ENCODE results near the gene SPEM3. TPM values are rescaled to one million over a fixed set of nuclear protein-coding genes. Genes with fewer than 3 reads are reported as not detected.

Gene SPEM3
- total RNA-seq, 3 donors from 2014 or later (not counting 1 experiment from before 2014, with no cell fraction given): not detected

DNA sequence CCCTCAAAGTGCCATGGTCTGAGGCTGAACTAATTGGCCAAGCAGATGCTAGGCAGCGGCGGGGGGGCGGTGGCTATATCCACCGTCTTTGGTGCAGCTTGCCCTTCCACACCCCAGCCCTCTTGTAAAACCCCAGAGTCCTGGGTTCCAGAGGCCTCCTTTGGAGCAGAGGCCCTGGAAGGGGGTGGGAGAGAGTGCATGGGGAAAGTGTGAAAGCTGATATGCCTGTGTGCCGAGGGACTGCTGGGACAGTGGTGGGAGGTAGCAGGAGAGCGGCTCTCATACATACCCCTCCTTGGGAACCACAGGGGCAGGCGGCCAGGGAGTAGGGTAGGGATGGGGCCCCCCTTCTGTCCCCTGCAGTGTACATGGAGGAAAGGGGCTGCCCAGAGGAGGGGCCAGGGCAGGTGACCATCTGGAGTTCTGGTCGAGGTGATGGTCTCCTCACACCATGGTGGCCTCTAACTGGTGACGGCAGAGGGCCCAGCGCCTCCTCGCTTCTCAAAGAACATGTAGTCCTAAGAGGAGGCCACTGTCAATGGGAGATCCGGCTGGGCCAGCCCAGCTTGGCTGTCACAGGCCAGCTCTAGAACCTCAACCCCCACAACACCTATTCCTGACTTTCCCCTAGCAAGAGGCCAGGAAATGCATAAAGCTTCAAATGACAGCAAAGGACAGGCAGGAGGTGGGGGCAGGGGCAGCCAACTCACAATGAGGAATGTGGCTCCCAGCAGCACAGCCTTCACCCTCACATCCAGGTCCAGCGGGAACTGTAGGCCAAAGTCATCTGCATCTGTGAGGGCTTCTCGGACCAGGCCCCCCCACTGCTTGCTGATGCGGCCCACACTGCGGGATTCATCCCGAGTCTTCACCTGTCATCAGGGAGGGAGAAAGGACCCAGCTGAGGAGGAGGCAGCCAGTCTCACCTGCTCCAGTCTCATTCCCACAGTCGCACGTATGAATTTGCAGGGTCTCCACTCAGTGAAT is 38.4 kb upstream of the SPEM3 start:
- TF ChIP-seq, protein P1, sequence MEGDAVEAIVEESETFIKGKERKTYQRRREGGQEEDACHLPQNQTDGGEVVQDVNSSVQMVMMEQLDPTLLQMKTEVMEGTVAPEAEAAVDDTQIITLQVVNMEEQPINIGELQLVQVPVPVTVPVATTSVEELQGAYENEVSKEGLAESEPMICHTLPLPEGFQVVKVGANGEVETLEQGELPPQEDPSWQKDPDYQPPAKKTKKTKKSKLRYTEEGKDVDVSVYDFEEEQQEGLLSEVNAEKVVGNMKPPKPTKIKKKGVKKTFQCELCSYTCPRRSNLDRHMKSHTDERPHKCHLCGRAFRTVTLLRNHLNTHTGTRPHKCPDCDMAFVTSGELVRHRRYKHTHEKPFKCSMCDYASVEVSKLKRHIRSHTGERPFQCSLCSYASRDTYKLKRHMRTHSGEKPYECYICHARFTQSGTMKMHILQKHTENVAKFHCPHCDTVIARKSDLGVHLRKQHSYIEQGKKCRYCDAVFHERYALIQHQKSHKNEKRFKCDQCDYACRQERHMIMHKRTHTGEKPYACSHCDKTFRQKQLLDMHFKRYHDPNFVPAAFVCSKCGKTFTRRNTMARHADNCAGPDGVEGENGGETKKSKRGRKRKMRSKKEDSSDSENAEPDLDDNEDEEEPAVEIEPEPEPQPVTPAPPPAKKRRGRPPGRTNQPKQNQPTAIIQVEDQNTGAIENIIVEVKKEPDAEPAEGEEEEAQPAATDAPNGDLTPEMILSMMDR (IDR thresholded peaks at IDR 0.05): no peak
- no peaks in the 10 kb centered on the region for H3K9me3 Mint-ChIP-seq
- WGBS (ENCODE audit: insufficient coverage): 98% methylated on average over 18 of the region's 19 CpGs
- Histone ChIP-seq H3K4me1 (ENCODE audit: control insufficient read depth, insufficient read depth, low read length) (peaks cover 17% of the 10 kb centered on the region), H3K27ac (ENCODE audit: low read length) (no peak overlapping the region), H3K36me3 (ENCODE audit: control insufficient read depth, insufficient read depth, low read length) (peaks cover 45% of the 10 kb centered on the region), H3K27me3 (ENCODE audit: control insufficient read depth, insufficient read depth, low read length) (no peaks in the 10 kb centered on the region), H3K4me3 (ENCODE audit: low read length) (no peak overlapping the region), H3K9me3 (ENCODE audit: control insufficient read depth, insufficient read depth, low read length) (no peaks in the 10 kb centered on the region)
- H3K36me3 Mint-ChIP-seq: no peaks in the 10 kb centered on the region
- no peak overlapping the region for H3K27ac Mint-ChIP-seq
- H3K4me3 Mint-ChIP-seq: no peak overlapping the region
- H3K27me3 Mint-ChIP-seq (ENCODE audit: low read depth in 2 of 2): no peaks in the 10 kb centered on the region
- intact Hi-C loops (cut with micrococcal nuclease): no loop called here
- peaks cover 9 to 19% of the 10 kb centered on the region in 2 donors for H3K4me1 Mint-ChIP-seq
- ATAC-seq (no peak), DNase-seq (no peak)

DNA sequence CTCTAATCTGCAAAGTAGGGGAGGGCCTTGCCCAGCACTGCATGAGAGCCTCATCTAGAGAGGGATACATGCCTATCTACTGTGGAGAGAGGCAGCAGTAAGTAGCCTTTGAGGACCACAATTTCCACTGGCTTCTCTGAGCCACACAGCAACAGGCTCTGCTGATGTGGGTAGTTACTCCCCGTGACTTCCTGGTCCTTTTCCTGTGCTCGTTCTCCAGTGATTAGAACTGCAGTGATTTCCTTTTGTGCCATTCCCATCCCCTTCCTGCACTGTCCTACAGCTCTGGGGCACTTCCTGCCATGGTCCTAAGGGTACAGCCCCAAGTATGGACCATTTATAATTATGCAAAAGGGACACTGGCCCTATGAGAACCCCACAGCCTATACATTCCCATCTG is 37.4 kb upstream of the SPEM3 start:
- no peak for DNase-seq
- Mint-ChIP-seq H3K36me3 (no peaks in the 10 kb centered on the region), H3K4me1 (peaks cover 9 to 20% of the 10 kb centered on the region in 2 donors), H3K27ac (no peak overlapping the region), H3K27me3 (ENCODE audit: low read depth in 2 of 2) (no peaks in the 10 kb centered on the region), H3K9me3 (no peaks in the 10 kb centered on the region), H3K4me3 (no peak overlapping the region)
- Histone ChIP-seq H3K27ac (ENCODE audit: low read length) (no peak overlapping the region), H3K4me3 (ENCODE audit: low read length) (no peak overlapping the region), H3K9me3 (ENCODE audit: control insufficient read depth, insufficient read depth, low read length) (no peaks in the 10 kb centered on the region), H3K4me1 (ENCODE audit: control insufficient read depth, insufficient read depth, low read length) (peaks cover 20% of the 10 kb centered on the region), H3K27me3 (ENCODE audit: control insufficient read depth, insufficient read depth, low read length) (no peaks in the 10 kb centered on the region), H3K36me3 (ENCODE audit: control insufficient read depth, insufficient read depth, low read length) (peaks cover 45% of the 10 kb centered on the region)
- 70% methylated on average over 2 of the region's 2 CpGs for WGBS (ENCODE audit: insufficient coverage)
- TF ChIP-seq, protein P1 (IDR thresholded peaks at IDR 0.05): no peak
- intact Hi-C loops (cut with micrococcal nuclease): no loop called here
- no peak for ATAC-seq

DNA sequence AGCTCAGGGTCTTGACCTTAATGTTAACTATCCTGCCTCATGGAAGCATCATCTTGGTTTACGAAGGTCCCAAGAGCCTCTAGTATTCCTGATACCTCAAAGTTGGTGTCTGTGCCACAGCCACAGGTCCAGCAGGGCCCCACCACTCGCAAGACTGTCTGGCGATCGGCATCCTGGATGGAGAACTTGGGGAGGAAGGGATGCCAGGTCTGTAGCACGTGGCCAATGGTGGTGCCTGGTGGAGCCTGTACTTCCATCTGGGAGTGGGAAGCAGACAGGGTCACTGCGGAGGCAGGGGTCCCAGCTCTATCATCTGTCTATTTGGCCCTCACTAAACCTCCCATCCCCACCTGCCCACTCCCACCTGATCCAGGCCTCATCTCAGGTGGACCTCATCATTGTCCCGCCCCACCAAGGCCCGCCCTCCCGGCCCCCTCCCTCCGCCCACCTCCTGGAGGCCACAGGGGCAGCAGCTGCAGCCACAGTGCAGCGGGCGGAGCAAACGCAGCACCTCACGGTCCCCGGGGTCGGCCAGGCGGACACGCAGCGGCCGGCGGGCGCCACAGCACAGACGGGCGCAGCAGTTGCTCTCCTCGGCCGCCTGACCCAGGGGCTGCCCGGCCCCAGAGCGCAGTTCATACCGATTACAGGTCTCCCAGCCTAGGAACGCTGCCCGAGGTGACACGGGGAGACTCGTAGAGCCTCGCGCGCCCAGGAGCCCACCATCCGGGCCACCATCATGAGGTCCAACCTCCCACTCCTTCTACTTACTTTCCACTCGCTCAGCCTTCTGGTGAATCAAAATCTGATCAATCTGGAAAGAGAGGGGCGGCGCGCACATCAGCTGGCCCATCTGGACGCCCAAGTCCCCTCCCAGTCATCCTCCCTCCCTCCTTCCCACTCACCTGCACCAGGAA is 35.7 kb upstream of the SPEM3 start:
- Mint-ChIP-seq H3K4me3 (peak overlapping the region; percentile 79), H3K27me3 (ENCODE audit: low read depth in 2 of 2) (no peaks in the 10 kb centered on the region), H3K27ac (peak overlapping the region; percentile 91), H3K36me3 (no peaks in the 10 kb centered on the region), H3K9me3 (no peaks in the 10 kb centered on the region), H3K4me1 (peaks cover 9 to 20% of the 10 kb centered on the region in 2 donors)
- H3K4me3 ChIP-seq (ENCODE audit: low read length): peak overlapping the region; percentile 93
- no peaks in the 10 kb centered on the region for H3K27me3 ChIP-seq (ENCODE audit: control insufficient read depth, insufficient read depth, low read length)
- H3K36me3 ChIP-seq (ENCODE audit: control insufficient read depth, insufficient read depth, low read length): peaks cover 44% of the 10 kb centered on the region
- peaks cover 20% of the 10 kb centered on the region for H3K4me1 ChIP-seq (ENCODE audit: control insufficient read depth, insufficient read depth, low read length)
- DNase-seq (no peak), ATAC-seq (no peak)
- TF ChIP-seq, protein P1 (IDR thresholded peaks at IDR 0.05): no peak
- H3K9me3 ChIP-seq (ENCODE audit: control insufficient read depth, insufficient read depth, low read length): no peaks in the 10 kb centered on the region
- 91% methylated on average over 40 of the region's 42 CpGs for WGBS (ENCODE audit: insufficient coverage)
- intact Hi-C loops (cut with micrococcal nuclease): no loop called here
- H3K27ac ChIP-seq (ENCODE audit: low read length): peak overlapping the region; percentile 64

All from natural killer cell (primary cell).